K562 (cell line): ENCODE measurements around the gene LMAN1L. TPM values are rescaled to one million over a fixed set of nuclear protein-coding genes. Genes with fewer than 3 reads are reported as not detected.
A peak's percentile ranks its signal among the peaks of the same experiment; 100 is the strongest.

Experiments
- BCL6 ChIP-seq: fragments of 250-450 bp; sonication (Bioruptor Pico); IDR thresholded peaks from 2 replicates; pipeline ENCODE4 v1.4.0; 2020
- CHD4 ChIP-seq: fragments of 200-600 bp; sonication (generic); IDR thresholded peaks from 3 replicates; pipeline ENCODE4 v1.6.1; 2012; ENCODE audit warnings: low read depth, mild to moderate bottlenecking, mixed read lengths, low read length, inconsistent platforms; ENCODE audit not compliant: insufficient read depth, insufficient replicate concordance, poor library complexity, severe bottlenecking
- EGR1 ChIP-seq: fragments of 450-650 bp; conservative IDR thresholded peaks from 2 replicates; pipeline ENCODE4 v1.6.1; 2017; ENCODE audit warnings: mild to moderate bottlenecking
- ETV6 ChIP-seq, 3 experiments: fragments of 150-350 bp in 1 of 3; sonication (generic) in 1 of 3; formaldehyde crosslinking in 1 of 3; IDR thresholded peaks; 2 replicates each; pipeline versions ENCODE4 v1.6.1 to v1.8.0; 2014 to 2022; ENCODE audit warnings: borderline replicate concordance in 2 of 3, low read depth in 2 of 3, antibody characterized with exemption in 1 of 3, low read length in 1 of 3, mild to moderate bottlenecking in 1 of 3, missing genetic modification reagents in 1 of 3
- FOXA3 ChIP-seq, 2 experiments: fragments of 450-650 bp in 1 of 2; sonication (generic) in 1 of 2; formaldehyde crosslinking; IDR thresholded peaks in 1 of 2; conservative IDR thresholded peaks in 1 of 2; 2 replicates each; pipeline versions ENCODE4 v1.4.0 to v1.8.0; 2020 to 2022; ENCODE audit warnings: mild to moderate bottlenecking in 2 of 2, missing genetic modification reagents in 1 of 2
- HNRNPLL ChIP-seq: fragments of 200-400 bp; formaldehyde crosslinking; IDR thresholded peaks from 2 replicates; pipeline ENCODE4 v1.6.1; 2017; ENCODE audit warnings: low read length, low read depth, mild to moderate bottlenecking; ENCODE audit not compliant: poor library complexity, severe bottlenecking
- KAT2B ChIP-seq: IDR thresholded peaks from one replicate; pipeline ENCODE4 v1.6.1; 2012; ENCODE audit warnings: low read depth, mild to moderate bottlenecking, control low read depth, inconsistent platforms, low read length, moderate library complexity
- MYNN ChIP-seq, 2 experiments: sonication (generic); formaldehyde crosslinking in 1 of 2; IDR thresholded peaks; 2 replicates each; pipeline versions ENCODE4 v1.5.0 to v1.6.1; 2016 to 2020; ENCODE audit warnings: antibody characterized with exemption in 1 of 2, missing genetic modification reagents in 1 of 2
- NR4A1 ChIP-seq, 2 experiments: fragments of 250-450 bp in 1 of 2; fragments of 450-650 bp in 1 of 2; sonication (Bioruptor Pico) in 1 of 2; IDR thresholded peaks; 2 replicates each; pipeline versions ENCODE4 v1.4.0 to v1.6.1; 2016 to 2020; ENCODE audit warnings: mild to moderate bottlenecking in 2 of 2, missing compliant biosample characterization in 1 of 2, missing genetic modification characterization in 1 of 2, moderate library complexity in 1 of 2
- POLR3G ChIP-seq: IDR thresholded peaks from 2 replicates; pipeline ENCODE4 v1.6.1; 2011; ENCODE audit not compliant: insufficient read length, insufficient replicate concordance; ENCODE audit errors: extremely low read depth
- RB1 ChIP-seq: fragments of 450-650 bp; IDR thresholded peaks from 2 replicates; pipeline ENCODE4 v1.6.1; 2017; ENCODE audit warnings: low read depth, mild to moderate bottlenecking
- SMC3 ChIP-seq: conservative IDR thresholded peaks from 2 replicates; pipeline ENCODE4 v1.6.1; 2011; ENCODE audit warnings: low read depth, low read length, improper control_type of control experiment; ENCODE audit not compliant: insufficient read depth
- TEAD2 ChIP-seq: fragments of 450-650 bp; IDR thresholded peaks from 2 replicates; pipeline ENCODE4 v1.6.1; 2016; ENCODE audit warnings: missing genetic modification characterization, control low read depth, missing compliant biosample characterization
- TGIF2 ChIP-seq: sonication (generic); formaldehyde crosslinking; IDR thresholded peaks from 2 replicates; pipeline ENCODE4 v1.8.1; 2022; ENCODE audit warnings: mild to moderate bottlenecking, missing genetic modification reagents, moderate library complexity
- XRCC5 ChIP-seq: fragments of 200-400 bp; formaldehyde crosslinking; IDR thresholded peaks from 2 replicates; pipeline ENCODE4 v1.6.1; 2017; ENCODE audit warnings: low read depth, mild to moderate bottlenecking, low read length
- ZBTB1 ChIP-seq: sonication (generic); formaldehyde crosslinking; IDR thresholded peaks from 2 replicates; pipeline ENCODE4 v1.8.1; 2023; ENCODE audit warnings: missing genetic modification reagents, low read depth, mild to moderate bottlenecking, borderline replicate concordance
- ZBTB7A ChIP-seq: IDR thresholded peaks from 2 replicates; pipeline ENCODE4 v1.6.1; 2011; ENCODE audit warnings: low read depth, mild to moderate bottlenecking, low read length, moderate library complexity, borderline replicate concordance; ENCODE audit not compliant: control insufficient read depth
- ZNF175 ChIP-seq: fragments of 200-800 bp; sonication (Bioruptor generic); IDR thresholded peaks from 2 replicates; pipeline ENCODE4 v1.6.1; 2016; ENCODE audit warnings: low read depth, mild to moderate bottlenecking, missing genetic modification characterization, missing compliant biosample characterization
- ZNF431 ChIP-seq: sonication (generic); formaldehyde crosslinking; IDR thresholded peaks from 2 replicates; pipeline ENCODE4 v1.8.0; 2022; ENCODE audit warnings: mild to moderate bottlenecking, missing genetic modification reagents
- ZNF444 ChIP-seq: fragments of 250-450 bp; sonication (Bioruptor Pico); IDR thresholded peaks from 2 replicates; pipeline ENCODE4 v1.4.0; 2020; ENCODE audit warnings: mild to moderate bottlenecking, moderate library complexity
- polyA plus RNA-seq, 8 experiments: library from polyadenylated mRNA; depleted of rRNA in 4 of 8; stranded (reverse) in 5 of 8; unstranded in 3 of 8; fragments of >200 nt; fragmentation: Nextera tagmentation in 2 of 8; fragmentation: Illumina TruSeq in 1 of 8; extraction: Ambion mirVana in 2 of 8; extraction: Trizol in 1 of 8; gene quantifications; 2 replicates each; pipeline versions ENCODE4 v1.2.1 to v1.2.3, GENCODE V29; 2011 to 2014; ENCODE audit warnings: inconsistent platforms in 1 of 8, missing spikeins in 1 of 8
- total RNA-seq, 7 experiments: library from RNA; depleted of rRNA in 6 of 7; stranded (reverse); fragments of >200 nt in 6 of 7; fragmentation: Illumina TruSeq in 2 of 7; extraction: Trizol in 2 of 7; gene quantifications; 2 replicates each; pipeline versions ENCODE4 v1.2.1 to v1.2.3, GENCODE V29; 2011 to 2021; ENCODE audit warnings: low replicate concordance in 1 of 7
- TF ChIP-seq, protein P1 (sequence below), 2 experiments: IDR thresholded peaks; 2 replicates each; pipeline ENCODE4 v1.6.1; 2012; ENCODE audit warnings: improper control_type of control experiment in 2 of 2, low read depth in 2 of 2, low read length in 2 of 2, borderline replicate concordance in 1 of 2

LMAN1L gene
- total and polyA plus RNA-seq, 9 of the 15 experiments (the other 6 are each of a cell fraction or from before 2014, with no cell fraction given), result not detected

DNA sequence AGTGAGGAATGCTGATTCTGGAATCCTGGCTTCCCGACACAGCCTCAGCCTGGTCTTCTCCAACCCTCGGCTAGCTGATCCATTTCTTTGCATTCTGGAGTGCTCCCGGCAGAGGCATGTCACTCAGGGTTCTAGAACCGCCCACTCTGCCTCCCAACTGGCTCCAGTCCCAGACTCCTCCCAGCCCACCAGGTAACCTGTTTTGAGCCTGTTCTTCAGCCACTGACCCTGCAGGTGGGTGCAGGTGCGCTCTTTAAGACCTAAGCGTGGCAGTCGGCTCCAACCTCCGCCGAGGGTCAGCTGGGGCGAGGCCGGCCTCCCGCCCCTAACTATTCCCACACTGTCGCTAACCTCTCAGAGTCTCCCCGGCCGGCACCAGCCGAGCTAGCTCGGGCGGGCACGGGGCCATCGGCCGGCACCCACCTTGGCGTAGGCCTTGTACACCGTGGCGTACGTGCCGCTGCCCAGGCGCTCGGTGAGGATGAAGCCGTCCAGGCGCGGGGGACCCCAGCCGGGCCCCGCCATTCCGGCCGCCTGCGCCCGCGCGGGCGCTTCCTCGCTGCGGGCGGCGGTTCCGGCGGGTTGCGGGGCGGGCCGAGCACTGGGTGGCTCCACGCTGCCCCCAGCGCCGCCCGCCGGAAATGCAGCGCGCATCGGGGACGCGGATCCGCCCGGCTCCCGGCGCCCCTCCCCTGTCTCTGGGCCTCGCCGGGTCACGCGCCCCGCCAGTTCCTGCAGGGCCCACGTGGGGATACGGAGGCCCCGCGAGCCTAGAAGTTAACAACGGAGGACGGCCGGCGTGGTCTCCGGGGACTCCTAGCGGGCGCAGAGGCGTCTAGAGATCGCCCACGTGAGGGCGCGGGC is 30.2 kb downstream of the LMAN1L start, which contains the start of gene ULK3 (continued):
- peak; percentile 86; the same call in 1 of the 2 replicates for TF ChIP-seq ZBTB1 (CRISPR knock-in tag)
- TF ChIP-seq SMC3, result peak; percentile 31; the same call in 1 of the 2 replicates
- TF ChIP-seq, protein P1, sequence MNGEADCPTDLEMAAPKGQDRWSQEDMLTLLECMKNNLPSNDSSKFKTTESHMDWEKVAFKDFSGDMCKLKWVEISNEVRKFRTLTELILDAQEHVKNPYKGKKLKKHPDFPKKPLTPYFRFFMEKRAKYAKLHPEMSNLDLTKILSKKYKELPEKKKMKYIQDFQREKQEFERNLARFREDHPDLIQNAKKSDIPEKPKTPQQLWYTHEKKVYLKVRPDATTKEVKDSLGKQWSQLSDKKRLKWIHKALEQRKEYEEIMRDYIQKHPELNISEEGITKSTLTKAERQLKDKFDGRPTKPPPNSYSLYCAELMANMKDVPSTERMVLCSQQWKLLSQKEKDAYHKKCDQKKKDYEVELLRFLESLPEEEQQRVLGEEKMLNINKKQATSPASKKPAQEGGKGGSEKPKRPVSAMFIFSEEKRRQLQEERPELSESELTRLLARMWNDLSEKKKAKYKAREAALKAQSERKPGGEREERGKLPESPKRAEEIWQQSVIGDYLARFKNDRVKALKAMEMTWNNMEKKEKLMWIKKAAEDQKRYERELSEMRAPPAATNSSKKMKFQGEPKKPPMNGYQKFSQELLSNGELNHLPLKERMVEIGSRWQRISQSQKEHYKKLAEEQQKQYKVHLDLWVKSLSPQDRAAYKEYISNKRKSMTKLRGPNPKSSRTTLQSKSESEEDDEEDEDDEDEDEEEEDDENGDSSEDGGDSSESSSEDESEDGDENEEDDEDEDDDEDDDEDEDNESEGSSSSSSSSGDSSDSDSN (IDR thresholded peaks at IDR 0.05; ENCODE audit: borderline replicate concordance in 1 of 2, low read depth in 2 of 2, low read length in 2 of 2), result peak; percentile 46 to 50; a peak in 2 of 4 replicates
- peak; percentile 70; the same call in 1 of the 2 replicates for TF ChIP-seq XRCC5
- no peak for TF ChIP-seq ZNF444 (CRISPR knock-in tag)
- no peak for TF ChIP-seq BCL6 (CRISPR knock-in tag)
- TF ChIP-seq RB1, result peak; percentile 98
- no peak for TF ChIP-seq POLR3G
- no peak for TF ChIP-seq NR4A1 (CRISPR knock-in tag; IDR thresholded peaks at IDR 0.05)
- 0 out of 2 replicates have a peak, but pooled peaks have one; percentile 23 for TF ChIP-seq NR4A1 (tag; IDR thresholded peaks at IDR 0.05)
- TF ChIP-seq ZBTB7A, result peak; percentile 65
- TF ChIP-seq FOXA3 (CRISPR knock-in tag; conservative IDR thresholded peaks at IDR 0.05 in 1 of 2, IDR thresholded peaks at IDR 0.05 in 1 of 2), result no peak
- no peak for TF ChIP-seq ZNF431 (CRISPR knock-in tag)
- TF ChIP-seq TGIF2 (CRISPR knock-in tag), result peak; percentile 75; the same call in 1 of the 2 replicates
- no peak for TF ChIP-seq TEAD2
- peak; percentile 50 for TF ChIP-seq HNRNPLL
- TF ChIP-seq KAT2B, result no peak
- TF ChIP-seq MYNN (IDR thresholded peaks at IDR 0.05), result peak; percentile 11; the same call in 1 of the 2 replicates
- no peak for TF ChIP-seq MYNN (CRISPR knock-in tag; IDR thresholded peaks at IDR 0.05)
- TF ChIP-seq EGR1, result 0 out of 2 replicates have a peak, but pooled peaks have one; percentile 98
- no peak for TF ChIP-seq ETV6 (IDR thresholded peaks at IDR 0.05; ENCODE audit: borderline replicate concordance in 1 of 2, low read depth in 2 of 2, low read length in 1 of 2)
- no peak for TF ChIP-seq ETV6 (CRISPR knock-in tag; IDR thresholded peaks at IDR 0.05; ENCODE audit: borderline replicate concordance)
- peak; percentile 69; the same call in 1 of the 2 replicates for TF ChIP-seq ZNF175
- TF ChIP-seq CHD4, result no peak
